ENCODE results near the gene METTL26. TPM values are rescaled to one million over a fixed set of nuclear protein-coding genes. Genes with fewer than 3 reads are reported as not detected.
A peak's percentile ranks its signal among the peaks of the same experiment; 100 is the strongest.

Gene METTL26
- total and polyA plus RNA-seq, 2 of the 4 experiments (the other 2 are of a cell fraction) = 46.8 to 128 TPM

DNA sequence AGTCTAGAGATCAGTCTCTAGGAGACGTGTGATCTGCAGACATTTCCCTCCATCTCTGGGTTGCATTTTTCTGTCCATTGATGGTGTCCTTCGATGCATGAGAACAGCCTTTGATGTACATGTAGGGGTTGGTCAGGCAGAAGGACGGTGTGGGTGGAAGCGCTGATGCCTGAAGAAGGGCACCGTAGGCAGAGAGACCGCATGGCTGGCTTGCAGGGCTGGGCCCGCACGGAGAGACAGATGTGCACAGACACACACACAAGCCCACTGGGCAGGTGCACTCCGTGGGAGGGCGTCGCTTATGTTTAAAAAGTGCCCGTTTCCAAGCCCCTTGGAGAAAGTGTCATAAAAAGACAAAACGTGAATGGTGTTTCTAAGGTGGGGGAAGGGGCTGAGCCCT, 21.0 kb downstream of the METTL26 start (continued):
- TF ChIP-seq, protein P1, sequence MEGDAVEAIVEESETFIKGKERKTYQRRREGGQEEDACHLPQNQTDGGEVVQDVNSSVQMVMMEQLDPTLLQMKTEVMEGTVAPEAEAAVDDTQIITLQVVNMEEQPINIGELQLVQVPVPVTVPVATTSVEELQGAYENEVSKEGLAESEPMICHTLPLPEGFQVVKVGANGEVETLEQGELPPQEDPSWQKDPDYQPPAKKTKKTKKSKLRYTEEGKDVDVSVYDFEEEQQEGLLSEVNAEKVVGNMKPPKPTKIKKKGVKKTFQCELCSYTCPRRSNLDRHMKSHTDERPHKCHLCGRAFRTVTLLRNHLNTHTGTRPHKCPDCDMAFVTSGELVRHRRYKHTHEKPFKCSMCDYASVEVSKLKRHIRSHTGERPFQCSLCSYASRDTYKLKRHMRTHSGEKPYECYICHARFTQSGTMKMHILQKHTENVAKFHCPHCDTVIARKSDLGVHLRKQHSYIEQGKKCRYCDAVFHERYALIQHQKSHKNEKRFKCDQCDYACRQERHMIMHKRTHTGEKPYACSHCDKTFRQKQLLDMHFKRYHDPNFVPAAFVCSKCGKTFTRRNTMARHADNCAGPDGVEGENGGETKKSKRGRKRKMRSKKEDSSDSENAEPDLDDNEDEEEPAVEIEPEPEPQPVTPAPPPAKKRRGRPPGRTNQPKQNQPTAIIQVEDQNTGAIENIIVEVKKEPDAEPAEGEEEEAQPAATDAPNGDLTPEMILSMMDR (conservative IDR thresholded peaks at IDR 0.05; ENCODE audit: low read depth, low read length) = no peak

DNA sequence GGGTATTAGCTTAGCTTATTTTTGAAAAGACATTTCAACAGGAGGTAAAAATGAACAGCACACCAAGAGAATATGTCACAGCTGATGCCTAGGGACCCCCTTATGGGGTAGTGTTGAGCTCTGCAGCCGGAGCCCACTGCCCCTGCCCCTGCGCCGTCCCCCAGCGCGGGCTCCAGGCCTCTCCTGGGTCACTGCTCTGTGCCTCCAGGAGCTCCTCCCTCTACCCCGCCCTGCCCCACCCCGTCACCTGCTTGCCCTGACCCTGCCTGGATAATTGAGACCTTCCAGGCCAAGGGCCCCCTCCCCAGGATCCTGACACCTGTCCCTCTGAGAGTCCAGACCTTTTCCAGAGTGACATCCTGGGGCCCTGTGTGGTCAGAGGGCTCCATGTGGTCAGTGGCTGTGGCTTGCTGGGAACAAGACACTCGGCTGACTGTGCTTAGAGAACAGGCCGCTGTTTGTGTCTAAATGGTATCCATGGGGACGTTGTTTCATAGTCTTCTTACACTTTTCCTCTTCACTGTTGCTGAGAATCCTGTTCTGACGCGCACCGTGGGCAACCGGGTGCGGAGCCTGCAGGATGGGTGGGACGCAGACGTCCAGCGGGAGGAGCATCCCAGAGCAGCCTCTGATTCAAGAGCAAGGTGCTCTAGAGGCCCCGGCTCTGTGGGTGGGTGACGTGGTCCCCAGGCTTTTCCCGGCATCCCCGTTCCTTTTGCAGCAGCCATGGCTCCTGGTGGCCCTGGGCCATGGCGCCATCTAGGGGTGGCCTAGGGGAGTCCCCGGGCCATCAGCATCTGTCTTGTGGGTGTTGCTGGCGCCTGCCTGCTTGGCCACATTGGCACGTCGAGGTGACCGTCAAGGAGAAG, 25.4 kb downstream of the METTL26 start:
- Histone ChIP-seq H3K36me3 (ENCODE audit: control insufficient read depth, insufficient read depth, low read length) (peaks cover 5% of the 10 kb centered on the region; the same call in 1 of the 2 replicates), H3K4me1 (ENCODE audit: control insufficient read depth, insufficient read depth, low read length) (no peaks in the 10 kb centered on the region), H3K56ac (ENCODE audit: extremely low read depth, insufficient read depth, low read length) (no peak overlapping the region), H3K4me3 (ENCODE audit: insufficient read depth, low read depth, low read length) (no peak overlapping the region), H3K79me1 (ENCODE audit: low read depth in 1 of 2, low read length in 2 of 2) (peaks cover 9 to 37% of the 10 kb centered on the region in 2 experiments), H3K27ac (ENCODE audit: insufficient read depth, low read length) (no peak overlapping the region), H2AK9ac (replicated peaks; ENCODE audit: low read depth, low read length, poor library complexity) (no peak overlapping the region), H3K4ac (ENCODE audit: low read depth, low read length) (no peak overlapping the region), H4K91ac (ENCODE audit: insufficient read depth, low read depth, low read length) (no peak overlapping the region), H3K9me1 (ENCODE audit: insufficient read depth, low read length) (peaks cover 6% of the 10 kb centered on the region; the same call in 1 of the 2 replicates), H3K9ac (ENCODE audit: low read depth, low read length) (no peak overlapping the region), H4K20me1 (ENCODE audit: insufficient read depth, low read length) (peaks cover 16% of the 10 kb centered on the region), H3K14ac (replicated peaks; ENCODE audit: low read depth, low read length) (no peak overlapping the region), H3K9me3 (ENCODE audit: control insufficient read depth, insufficient read depth, low read length) (no peaks in the 10 kb centered on the region), H2BK15ac (ENCODE audit: low read depth, low read length) (no peak overlapping the region), H4K5ac (ENCODE audit: low read depth, low read length) (no peak overlapping the region), H3K18ac (ENCODE audit: low read depth, low read length) (no peak overlapping the region), H4K8ac (ENCODE audit: low read depth in 2 of 2, low read length in 2 of 2) (no peak overlapping the region), H3K27me3 (ENCODE audit: control insufficient read depth, insufficient read depth, low read length) (no peaks in the 10 kb centered on the region), H3K4me2 (ENCODE audit: low read depth, low read length) (no peak overlapping the region), H2BK5ac (ENCODE audit: low read depth, low read length, poor library complexity, severe bottlenecking) (no peak overlapping the region), H2AK5ac (ENCODE audit: low read depth, low read length) (no peak overlapping the region), H2AFZ (replicated peaks; ENCODE audit: low read length, poor library complexity) (no peak overlapping the region), H2BK120ac (ENCODE audit: low read depth, low read length) (no peak overlapping the region), H2BK20ac (ENCODE audit: low read depth, low read length) (no peak overlapping the region), H3K23ac (ENCODE audit: low read depth, low read length) (no peak overlapping the region; the same call in 1 of the 2 replicates)
- DNase-seq (no peak), ATAC-seq (ENCODE audit: low read depth) (no peak)
- POLR2A ChIA-PET (ENCODE audit: unreplicated experiment) = no interaction called here
- no TSS peak for BruUV-seq (replicated peaks)
- in situ Hi-C loops (cut with MboI; ENCODE audit: low sequenced_read_pairs) = no loop called here
- dilution Hi-C loops (cut with HindIII; ENCODE audit: low sequenced_read_pairs, unreplicated experiment) = no loop called here
- intact Hi-C loops (cut with micrococcal nuclease) = no loop called here
- CTCF ChIA-PET = no interaction called here
- 79% methylated on average over 9 of the region's 28 CpGs; no CpG with 5 or more reads in 1 of the 2 experiments for WGBS, 2 experiments (ENCODE audit: extremely low coverage in 2 of 2, insufficient read length in 1 of 2)
- TF ChIP-seq SMC3 (IDR thresholded peaks at IDR 0.05; ENCODE audit: low read depth, low read length) = no peak
- no peak for TF ChIP-seq NFE2L2 (IDR thresholded peaks at IDR 0.05; ENCODE audit: low read depth, low read length)
- TF ChIP-seq USF2 (IDR thresholded peaks at IDR 0.05; ENCODE audit: low read depth, low read length) = no peak
- no peak for TF ChIP-seq MAZ (IDR thresholded peaks at IDR 0.05; ENCODE audit: borderline replicate concordance, low read depth, low read length)
- TF ChIP-seq, protein P1 (conservative IDR thresholded peaks at IDR 0.05; ENCODE audit: low read depth, low read length) = peak; percentile 44
- no peak for TF ChIP-seq CEBPB (IDR thresholded peaks at IDR 0.05; ENCODE audit: low read depth, low read length)
- no peak for TF ChIP-seq BHLHE40 (IDR thresholded peaks at IDR 0.05; ENCODE audit: low read depth, low read length)
- no peak for TF ChIP-seq MXI1 (IDR thresholded peaks at IDR 0.05; ENCODE audit: borderline replicate concordance, low read depth, low read length)
- no peak for TF ChIP-seq MAFK (IDR thresholded peaks at IDR 0.05; ENCODE audit: low read depth, low read length)
- TF ChIP-seq CHD1 (IDR thresholded peaks at IDR 0.05; ENCODE audit: low read depth, low read length) = no peak
- no peak for TF ChIP-seq POLR2A (IDR thresholded peaks at IDR 0.05; ENCODE audit: low read depth, low read length)

Data from IMR-90 (cell line).